Middle frontal gyrus (tissue), 1 donor: Measurements from ENCODE around the gene ZFYVE27.

ENCODE experiments used
- DNase-seq: peaks from one replicate; pipeline ENCODE4 v3.0.0-alpha.2; 2015; ENCODE audit warnings: low spot score; ENCODE audit errors: extremely low spot score

ZFYVE27 gene

DNA sequence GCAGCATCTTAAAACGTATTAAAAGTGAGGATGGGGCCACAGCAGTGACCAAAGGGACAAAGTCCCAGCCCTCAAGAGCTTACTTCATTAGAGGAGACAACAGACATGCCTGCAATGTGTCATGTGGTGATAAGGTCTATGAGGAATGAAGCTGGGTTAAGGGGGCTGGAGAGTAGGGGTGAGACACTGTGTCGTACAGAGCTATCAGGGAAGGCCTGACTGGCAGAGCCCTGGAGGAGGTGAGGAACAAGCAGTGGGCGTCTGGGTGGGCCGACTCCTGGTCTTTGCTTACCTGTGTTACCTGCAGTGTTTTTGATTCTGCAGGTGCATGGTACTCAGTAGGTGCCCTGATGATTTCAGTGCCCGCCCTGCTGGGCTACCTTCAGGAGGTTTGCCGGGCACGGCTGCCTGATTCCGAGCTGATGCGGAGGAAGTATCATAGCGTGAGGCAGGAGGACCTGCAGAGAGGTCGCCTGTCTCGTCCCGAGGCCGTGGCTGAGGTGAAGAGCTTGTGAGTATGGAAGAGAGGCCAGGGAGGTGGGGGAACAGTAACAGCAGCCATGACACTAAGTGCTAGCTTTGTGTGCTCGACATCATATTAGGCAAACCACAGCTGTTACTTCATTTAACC is 7.6 kb downstream of the ZFYVE27 start:
- DNase-seq = no peak

DNA sequence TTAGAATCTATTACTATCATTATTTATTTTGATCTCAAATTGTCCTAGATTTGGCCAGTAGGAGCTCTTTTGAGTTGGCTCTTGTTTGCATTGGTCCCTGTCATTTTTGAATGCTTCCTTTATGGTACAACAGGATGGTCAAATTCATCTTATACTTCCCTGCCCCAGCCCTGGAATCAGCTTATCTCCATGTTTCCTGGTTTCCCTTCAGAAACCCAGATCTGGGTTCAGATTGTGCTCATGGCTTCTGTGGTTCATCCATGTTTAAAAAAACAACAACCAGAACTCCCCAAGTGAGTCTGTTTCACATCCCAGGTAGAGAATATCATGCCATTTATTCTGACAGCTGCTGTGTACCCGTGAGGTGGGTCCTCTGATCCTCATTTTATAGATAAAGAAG is 10.6 kb downstream of the ZFYVE27 start:
- no peak for DNase-seq

DNA sequence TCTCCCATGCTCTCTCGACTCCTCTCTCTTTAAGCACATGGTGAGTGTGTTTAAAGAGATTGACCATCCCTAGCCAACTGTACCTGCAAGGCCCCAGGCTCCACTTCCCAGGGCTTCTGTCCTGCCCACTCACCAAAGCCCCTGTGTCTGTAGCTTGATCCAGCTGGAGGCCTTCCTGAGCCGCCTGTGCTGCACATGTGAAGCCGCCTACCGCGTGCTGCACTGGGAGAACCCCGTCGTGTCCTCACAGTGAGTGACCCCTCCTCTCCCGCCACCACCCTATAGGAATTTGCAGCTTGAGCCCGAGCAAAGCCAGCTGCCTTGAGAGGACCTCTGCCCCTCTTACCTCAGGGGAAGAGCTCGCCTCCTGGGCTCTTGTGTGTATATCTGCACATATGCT is 11.2 kb downstream of the ZFYVE27 start:
- DNase-seq = no peak

GRCh38 chr10:97752956-97753355 is 16.0 kb downstream of the ZFYVE27 start:
- DNase-seq = no peak

DNA sequence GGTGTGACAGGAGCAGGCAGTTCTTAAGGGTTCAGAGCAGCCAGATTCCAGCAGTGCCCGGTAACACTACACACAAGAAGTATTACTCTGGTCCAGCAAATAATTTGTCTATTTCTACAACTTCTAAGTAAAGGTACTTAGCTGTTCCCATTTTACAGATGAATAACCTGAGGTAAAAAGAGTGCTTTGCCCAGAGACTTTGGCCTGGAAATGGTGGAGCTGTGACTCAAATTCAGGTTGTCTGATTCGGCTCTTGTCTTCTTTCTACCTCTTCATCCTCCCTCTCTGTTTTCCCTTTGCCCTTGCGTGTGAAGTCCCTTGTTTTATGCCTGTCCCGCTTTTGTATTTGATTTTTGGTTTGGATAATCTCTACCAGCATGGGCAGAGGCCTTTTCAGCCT is 17.8 kb downstream of the ZFYVE27 start:
- no peak for DNase-seq

DNA sequence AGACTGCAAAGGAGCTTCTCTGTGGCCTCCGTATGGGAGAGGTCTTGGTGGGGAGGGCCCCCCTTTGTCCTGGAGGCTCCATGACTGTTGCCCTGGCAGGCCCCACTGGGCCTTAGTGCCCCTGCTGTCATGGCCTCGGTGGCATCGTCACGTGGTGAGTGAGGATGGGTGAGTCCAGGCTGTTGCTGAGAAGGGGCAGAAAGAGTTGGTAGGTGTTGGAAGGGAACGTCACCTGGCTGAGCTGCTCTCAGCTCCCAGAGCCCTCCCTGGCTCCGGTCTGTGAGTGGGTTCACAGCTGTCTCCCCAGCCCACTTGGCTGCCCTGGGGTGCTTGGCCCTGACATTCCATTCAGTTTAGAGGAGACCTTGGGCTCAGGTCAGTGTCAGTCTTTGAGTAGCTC is 18.8 kb downstream of the ZFYVE27 start:
- no peak for DNase-seq

GRCh38 chr10:97757471-97757870 is 20.5 kb downstream of the ZFYVE27 start:
- no peak for DNase-seq

GRCh38 chr10:97759158-97759887 is 22.4 kb downstream of the ZFYVE27 start:
- DNase-seq = peak; percentile 42

GRCh38 chr10:97759946-97760345 is 23.0 kb downstream of the ZFYVE27 start:
- no peak for DNase-seq

GRCh38 chr10:97760461-97761257 is 23.7 kb downstream of the ZFYVE27 start:
- no peak for DNase-seq

GRCh38 chr10:97761331-97761865 is 24.5 kb downstream of the ZFYVE27 start:
- no peak for DNase-seq

DNA sequence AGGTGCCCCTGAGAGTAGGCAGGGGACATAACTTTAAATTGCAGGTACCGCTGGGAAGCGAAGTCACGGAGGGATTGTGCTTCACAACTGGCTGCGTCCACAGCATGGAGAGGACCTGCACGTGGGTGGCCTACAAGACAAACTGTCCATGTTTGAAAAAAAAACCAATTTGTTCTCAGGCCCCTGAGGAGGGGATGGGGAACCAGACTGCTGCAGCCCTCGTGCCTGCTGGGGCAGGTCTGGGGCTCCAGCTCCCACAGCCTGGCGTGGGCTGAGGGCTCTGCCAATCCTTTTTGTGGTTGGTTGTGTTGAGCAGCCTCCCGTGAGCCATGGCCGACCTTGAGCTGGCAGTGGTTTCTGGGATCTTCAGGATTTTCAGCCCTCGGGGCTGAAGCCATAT is 25.1 kb downstream of the ZFYVE27 start:
- DNase-seq = no peak

DNA sequence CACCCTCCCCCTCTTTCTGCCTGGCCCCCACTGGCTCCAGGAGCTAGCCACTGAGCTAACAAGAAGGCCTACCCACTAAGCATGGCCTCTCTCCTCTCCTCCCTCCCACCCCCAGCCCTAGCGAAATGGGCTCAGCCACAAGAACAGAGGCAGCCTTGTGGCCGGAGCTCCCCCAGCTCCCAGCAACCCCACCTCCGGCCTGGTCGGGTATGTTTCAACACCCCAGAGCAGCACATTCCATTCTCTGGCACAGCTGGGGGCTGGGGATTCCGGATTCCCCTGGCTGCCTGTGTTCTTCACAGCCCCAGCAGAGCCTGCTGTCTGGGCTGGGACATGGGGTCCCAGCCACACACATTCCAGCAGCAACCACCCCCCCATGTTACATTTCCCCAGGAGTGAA is 25.9 kb downstream of the ZFYVE27 start:
- no peak for DNase-seq

- no peak for DNase-seq
Observed at GRCh38 chr10:97763411-97763810, 26.5 kb downstream of the ZFYVE27 start.

- DNase-seq = no peak
Observed at GRCh38 chr10:97763947-97764346, 27.0 kb downstream of the ZFYVE27 start.

- DNase-seq = no peak
Observed at GRCh38 chr10:97764519-97764931, 27.6 kb downstream of the ZFYVE27 start.

DNA sequence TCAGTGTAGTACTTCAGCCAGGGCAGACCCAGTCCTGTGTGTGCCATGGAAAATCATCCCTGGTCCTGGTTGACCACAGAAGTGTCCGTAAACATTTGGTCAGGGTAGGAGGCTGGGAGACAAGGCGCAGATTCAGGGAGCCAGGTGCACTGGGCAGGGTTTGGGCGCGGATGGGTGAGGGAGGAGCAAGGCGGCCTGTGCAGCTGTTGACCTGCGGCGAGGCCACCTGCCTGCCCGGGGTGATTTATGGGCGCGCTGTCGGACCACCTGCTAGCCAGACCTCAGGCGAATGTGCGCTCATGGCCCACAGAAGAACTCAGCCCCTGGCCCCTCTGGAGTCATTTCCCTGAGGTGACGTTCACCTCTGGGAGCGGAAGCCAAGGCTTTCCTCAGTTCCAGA is 28.3 kb downstream of the ZFYVE27 start:
- no peak for DNase-seq

DNA sequence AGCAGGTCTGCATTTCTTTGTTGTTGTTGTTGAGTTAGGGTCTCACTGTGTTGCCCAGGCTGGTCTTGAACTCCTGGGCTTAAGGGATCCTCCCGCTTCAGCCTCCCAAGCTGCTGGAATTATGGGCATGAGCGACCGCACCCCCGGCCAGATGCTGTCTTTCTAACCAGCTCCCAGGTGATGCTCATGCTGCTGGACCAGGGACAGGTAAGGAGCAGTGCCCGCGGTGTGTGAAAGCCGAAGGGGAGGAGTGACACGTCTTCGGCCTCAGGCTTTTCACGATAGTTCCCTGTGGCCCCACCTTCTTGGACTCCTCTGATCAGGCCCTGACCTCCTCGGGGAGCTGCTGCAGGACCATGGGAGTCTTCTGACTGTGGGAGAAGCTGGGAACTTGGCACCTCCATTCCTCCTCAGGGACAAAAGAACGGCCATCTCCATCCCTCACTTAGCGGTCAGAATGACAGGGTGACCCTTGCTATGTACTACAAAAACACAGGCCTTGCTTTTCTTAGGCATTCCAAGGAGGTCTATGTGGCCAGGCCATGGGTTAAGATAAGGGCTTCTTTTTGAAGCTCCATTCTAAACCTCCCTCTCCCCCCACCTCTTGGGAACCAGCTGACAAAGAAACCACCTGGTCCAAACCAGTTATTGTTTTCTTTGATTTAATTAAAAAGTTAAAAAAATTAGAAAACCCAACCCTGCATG is 29.3 kb downstream of the ZFYVE27 start:
- no peak for DNase-seq

DNA sequence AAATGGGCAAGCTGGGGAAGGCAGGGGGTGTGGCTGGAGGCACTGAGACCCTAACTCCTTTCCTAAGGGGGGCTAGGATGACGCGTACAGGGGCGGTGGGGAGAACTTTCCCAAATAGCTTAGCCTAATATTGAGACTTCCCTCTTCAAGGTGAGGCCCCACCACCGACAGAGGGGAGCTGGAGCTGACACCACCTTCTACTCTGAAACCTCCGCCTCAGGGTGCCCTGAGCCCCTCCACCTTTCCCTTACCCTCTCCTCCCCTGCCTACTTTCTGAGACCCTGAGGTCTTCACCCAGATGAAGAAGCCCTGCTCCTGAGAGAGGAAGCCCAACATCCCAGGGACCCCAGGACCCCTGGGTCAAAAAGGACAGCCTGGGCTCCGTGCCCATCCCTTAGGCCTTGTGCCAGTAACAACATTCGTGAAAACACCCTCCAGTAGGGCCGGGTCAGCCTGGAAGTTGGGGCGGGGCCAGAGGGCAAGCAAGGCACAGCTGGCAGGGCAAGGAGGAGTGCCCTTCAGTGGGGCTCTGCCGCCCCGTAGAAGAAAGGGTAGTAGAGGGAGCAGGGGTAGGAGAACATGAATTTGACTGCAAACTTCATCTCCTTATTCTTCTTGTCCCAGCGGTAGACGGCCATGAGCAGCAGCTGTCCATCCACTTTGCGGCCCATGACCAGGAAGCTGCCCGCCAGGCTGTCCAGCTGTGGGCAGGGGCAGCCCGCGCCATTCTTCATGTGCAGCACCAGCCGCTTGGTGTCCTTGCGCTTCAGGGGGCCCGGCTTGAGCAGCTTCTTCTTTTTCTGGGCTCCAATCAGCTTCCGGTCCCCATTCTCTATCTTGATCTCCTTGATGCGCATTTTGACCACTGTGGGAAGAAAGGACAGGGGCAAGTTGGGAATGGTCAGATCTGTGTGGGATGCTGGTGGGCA is 30.3 kb downstream of the ZFYVE27 start:
- DNase-seq = no peak
